ENCODE data around the gene XYLT2. TPM values are rescaled to one million over a fixed set of nuclear protein-coding genes. Genes with fewer than 3 reads are reported as not detected.
"Not testable (repeated sequence)": the region's sequence is repeated elsewhere in the genome, so short reads cannot be mapped to it uniquely, and the experiment has no call there.

XYLT2 gene
- total RNA-seq, 3 donors from 2014 or later = 13.6 to 27.5 (median 24.4) TPM

DNA sequence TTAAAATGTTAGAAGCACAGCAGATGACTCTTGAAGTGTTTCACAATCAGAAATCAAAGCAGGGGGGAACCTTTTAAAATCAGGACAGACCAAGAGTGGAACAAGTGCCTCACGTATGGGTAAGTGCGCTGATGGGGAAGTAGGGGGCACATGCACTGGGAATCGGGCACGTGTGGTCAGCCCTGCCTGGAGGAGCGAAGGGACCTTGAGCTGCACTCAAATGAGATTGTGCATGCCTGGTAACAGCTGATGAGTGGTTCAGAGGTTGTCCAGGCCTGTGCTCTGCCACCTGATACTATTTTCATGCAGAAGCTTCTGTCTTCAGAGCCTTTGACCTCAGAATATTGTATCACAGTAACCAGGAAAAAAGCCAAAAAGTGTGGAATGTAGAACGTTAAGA is 13.7 kb upstream of the XYLT2 start:
- DNase-seq (ENCODE audit: low spot score in 2 of 2) = no peak
- no peaks in the 10 kb centered on the region for H3K9me3 ChIP-seq
- no peak overlapping the region for H3K27ac ChIP-seq
- intact Hi-C loops (cut with DNase I; ENCODE audit: low total_unique reads) = no loop called here
- no peaks in the 10 kb centered on the region for H3K36me3 ChIP-seq
- H3K4me1 ChIP-seq = no peaks in the 10 kb centered on the region
- TF ChIP-seq, protein P1, sequence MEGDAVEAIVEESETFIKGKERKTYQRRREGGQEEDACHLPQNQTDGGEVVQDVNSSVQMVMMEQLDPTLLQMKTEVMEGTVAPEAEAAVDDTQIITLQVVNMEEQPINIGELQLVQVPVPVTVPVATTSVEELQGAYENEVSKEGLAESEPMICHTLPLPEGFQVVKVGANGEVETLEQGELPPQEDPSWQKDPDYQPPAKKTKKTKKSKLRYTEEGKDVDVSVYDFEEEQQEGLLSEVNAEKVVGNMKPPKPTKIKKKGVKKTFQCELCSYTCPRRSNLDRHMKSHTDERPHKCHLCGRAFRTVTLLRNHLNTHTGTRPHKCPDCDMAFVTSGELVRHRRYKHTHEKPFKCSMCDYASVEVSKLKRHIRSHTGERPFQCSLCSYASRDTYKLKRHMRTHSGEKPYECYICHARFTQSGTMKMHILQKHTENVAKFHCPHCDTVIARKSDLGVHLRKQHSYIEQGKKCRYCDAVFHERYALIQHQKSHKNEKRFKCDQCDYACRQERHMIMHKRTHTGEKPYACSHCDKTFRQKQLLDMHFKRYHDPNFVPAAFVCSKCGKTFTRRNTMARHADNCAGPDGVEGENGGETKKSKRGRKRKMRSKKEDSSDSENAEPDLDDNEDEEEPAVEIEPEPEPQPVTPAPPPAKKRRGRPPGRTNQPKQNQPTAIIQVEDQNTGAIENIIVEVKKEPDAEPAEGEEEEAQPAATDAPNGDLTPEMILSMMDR (IDR thresholded peaks at IDR 0.05) = no peak
- TF ChIP-seq POLR2A (IDR thresholded peaks at IDR 0.05) (no peak), POLR2AphosphoS5 (IDR thresholded peaks at IDR 0.05) (no peak)
- no peak overlapping the region for H3K4me3 ChIP-seq
- no peaks in the 10 kb centered on the region for H3K27me3 ChIP-seq

DNA sequence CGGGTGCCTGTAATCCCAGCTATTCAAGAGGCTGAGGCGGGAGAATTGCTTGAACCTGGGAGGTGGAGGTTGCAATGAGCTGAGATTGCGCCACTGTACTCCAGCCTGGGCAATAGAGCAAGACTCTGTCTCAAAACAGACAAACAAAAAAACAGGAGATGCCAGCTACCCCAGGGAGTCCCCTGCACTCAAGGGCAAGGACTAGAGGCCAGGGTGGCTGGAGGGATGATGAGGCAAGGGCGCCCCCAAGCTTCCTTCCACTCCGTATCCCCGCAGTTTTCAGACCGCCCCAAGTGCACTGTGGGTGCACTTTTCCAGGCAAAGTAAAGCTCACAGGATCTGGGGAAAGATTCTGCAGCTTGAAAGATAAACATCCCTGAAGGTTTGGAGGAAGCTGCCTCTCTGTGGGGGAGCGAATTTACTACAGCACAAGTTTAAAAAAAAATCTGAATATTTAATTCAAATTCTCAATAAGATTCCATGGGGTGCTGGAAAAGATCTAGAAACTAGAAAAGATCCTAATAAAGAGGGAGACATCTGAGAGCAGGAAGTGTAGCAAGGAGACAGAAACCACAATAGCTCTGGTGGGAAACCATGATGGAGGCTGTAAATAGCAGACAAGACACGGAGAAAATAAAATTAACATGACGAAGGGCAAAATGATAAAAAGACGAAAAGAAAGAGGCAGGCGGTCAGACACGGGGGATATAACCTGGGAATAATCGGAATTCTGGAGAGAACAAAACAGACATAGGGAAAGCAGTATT is 12.5 kb upstream of the XYLT2 start:
- H3K36me3 ChIP-seq; H3K27ac ChIP-seq; DNase-seq (ENCODE audit: low spot score in 2 of 2); H3K9me3 ChIP-seq; H3K27me3 ChIP-seq; intact Hi-C loops (cut with DNase I; ENCODE audit: low total_unique reads); H3K4me1 ChIP-seq; H3K4me3 ChIP-seq: not testable (repeated sequence)

DNA sequence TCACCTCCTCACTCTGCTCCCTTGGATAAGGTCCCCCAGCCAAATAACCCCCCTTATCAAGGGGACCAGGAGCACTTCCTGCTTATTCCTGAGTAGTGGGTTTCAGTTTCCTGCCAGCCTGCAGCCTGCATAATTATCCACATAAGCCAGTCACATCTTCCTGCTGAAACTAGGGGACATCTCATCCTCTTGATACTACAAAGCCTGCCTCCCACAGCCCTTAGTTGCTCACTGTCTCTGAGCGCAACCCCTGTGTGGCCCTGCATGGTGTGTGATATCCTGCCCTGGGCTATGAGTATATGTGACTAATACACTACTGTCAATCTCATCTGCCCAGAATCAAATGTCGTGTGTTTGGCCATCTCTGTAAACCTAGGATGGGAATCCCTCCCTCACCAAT is 8.0 kb upstream of the XYLT2 start:
- no peaks in the 10 kb centered on the region for H3K27me3 ChIP-seq
- DNase-seq (ENCODE audit: low spot score in 2 of 2) = no peak
- TF ChIP-seq POLR2AphosphoS5 (IDR thresholded peaks at IDR 0.05) = no peak
- TF ChIP-seq, protein P1 (IDR thresholded peaks at IDR 0.05) = no peak
- no peak overlapping the region for H3K27ac ChIP-seq
- intact Hi-C loops (cut with DNase I; ENCODE audit: low total_unique reads) = no loop called here
- no peaks in the 10 kb centered on the region for H3K4me1 ChIP-seq
- no peak overlapping the region for H3K4me3 ChIP-seq
- H3K36me3 ChIP-seq = no peaks in the 10 kb centered on the region
- peaks cover 0 to 4% of the 10 kb centered on the region in 2 donors for H3K9me3 ChIP-seq

DNA sequence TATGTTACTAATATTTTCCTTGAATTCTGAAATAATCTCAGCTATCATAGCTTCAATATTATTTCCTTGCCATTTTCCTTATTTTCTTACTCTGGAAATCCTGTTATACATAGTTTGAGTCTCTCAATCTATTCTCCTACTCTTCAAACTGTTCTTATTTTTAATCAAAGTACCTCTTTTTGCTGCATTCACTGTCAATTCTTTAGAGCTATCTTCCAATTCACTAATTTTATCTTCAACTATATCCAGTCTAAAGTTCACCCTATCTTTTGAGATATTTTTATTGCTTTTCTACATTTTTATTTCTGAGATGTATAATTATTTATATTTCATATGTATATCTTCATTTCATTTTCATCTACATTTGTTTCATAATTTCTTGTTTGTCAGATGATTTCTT is 7.3 kb upstream of the XYLT2 start:
- peaks cover 0 to 4% of the 10 kb centered on the region in 2 donors for H3K9me3 ChIP-seq
- no peak overlapping the region for H3K4me3 ChIP-seq
- DNase-seq (ENCODE audit: low spot score in 2 of 2) = no peak
- intact Hi-C loops (cut with DNase I; ENCODE audit: low total_unique reads) = no loop called here
- no peaks in the 10 kb centered on the region for H3K27me3 ChIP-seq
- no peak overlapping the region for H3K27ac ChIP-seq
- no peaks in the 10 kb centered on the region for H3K4me1 ChIP-seq
- TF ChIP-seq POLR2AphosphoS5 (IDR thresholded peaks at IDR 0.05) (no peak), POLR2A (IDR thresholded peaks at IDR 0.05) (no peak)
- TF ChIP-seq, protein P1 (IDR thresholded peaks at IDR 0.05) = no peak
- H3K36me3 ChIP-seq = no peaks in the 10 kb centered on the region

DNA sequence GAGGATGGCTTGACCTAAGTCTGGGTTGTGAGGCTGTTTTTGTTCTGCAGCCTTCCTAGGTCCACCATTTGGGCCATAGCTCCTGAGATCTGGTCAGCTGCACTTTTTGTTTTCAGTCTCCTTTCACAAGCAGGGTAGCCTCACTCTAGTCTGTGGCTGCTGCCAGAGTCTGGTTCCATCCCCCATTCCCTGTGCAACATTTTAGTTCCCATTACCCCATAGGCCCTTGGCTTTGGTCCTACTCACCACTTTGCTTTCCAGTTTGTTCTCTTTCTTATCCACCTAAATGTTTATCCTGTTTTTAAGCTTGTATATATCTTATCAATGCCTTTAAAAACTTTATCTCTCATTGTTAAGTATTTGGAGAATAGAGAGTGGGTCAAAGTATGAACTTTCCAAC is 6.5 kb upstream of the XYLT2 start:
- H3K36me3 ChIP-seq = no peaks in the 10 kb centered on the region
- no peaks in the 10 kb centered on the region for H3K4me1 ChIP-seq
- H3K4me3 ChIP-seq = no peak overlapping the region
- intact Hi-C loops (cut with DNase I; ENCODE audit: low total_unique reads) = no loop called here
- no peak for DNase-seq (ENCODE audit: low spot score in 2 of 2)
- peaks cover 0 to 4% of the 10 kb centered on the region in 2 donors for H3K9me3 ChIP-seq
- no peaks in the 10 kb centered on the region for H3K27me3 ChIP-seq
- TF ChIP-seq POLR2A (IDR thresholded peaks at IDR 0.05) = no peak
- no peak for TF ChIP-seq POLR2AphosphoS5 (IDR thresholded peaks at IDR 0.05)
- TF ChIP-seq, protein P1 (IDR thresholded peaks at IDR 0.05) = no peak
- H3K27ac ChIP-seq = no peak overlapping the region

Data from breast epithelium (tissue), 4 donors.